Measurements from ENCODE around the gene EEF2KMT. TPM values are rescaled to one million over a fixed set of nuclear protein-coding genes. Genes with fewer than 3 reads are reported as not detected.

Gene EEF2KMT
- total RNA-seq, 2 experiments from 2014 or later, result 11.5 to 18.5 TPM

- Histone ChIP-seq H3K27ac (ENCODE audit: low read depth, low read length, poor library complexity, severe bottlenecking) (no peak overlapping the region), H3K79me2 (ENCODE audit: insufficient read depth, low read depth, low read length) (peaks cover 13% of the 10 kb centered on the region; the same call in 1 of the 2 replicates), H2AFZ (ENCODE audit: low read length) (peak overlapping the region; percentile 97), H3K36me3 (ENCODE audit: insufficient read depth, low read length) (peaks cover 20% of the 10 kb centered on the region), H4K20me1 (ENCODE audit: insufficient read depth, low read length) (no peaks in the 10 kb centered on the region), H3K9me2 (ENCODE audit: insufficient read depth, low read length) (no peaks in the 10 kb centered on the region), H3K9me3 (ENCODE audit: low read length) (no peaks in the 10 kb centered on the region), H3K4me2 (ENCODE audit: low read length) (peak overlapping the region; percentile 78; the same call in 1 of the 2 replicates), H3K4me1 (ENCODE audit: insufficient read depth, low read length, poor library complexity, severe bottlenecking) (peaks cover 19% of the 10 kb centered on the region), H3K4me3 (ENCODE audit: low read depth, low read length, poor library complexity, severe bottlenecking) (no peak overlapping the region)
- ChIA-PET POLR2A (interaction anchor here (1.7 kb wide), 1 partner anchor 36 kb away, joined by 4 read pairs; the partner anchor contains the start of gene NAGPA), CTCF (ENCODE audit: unreplicated experiment) (no interaction called here)
- intact Hi-C loops (cut with micrococcal nuclease; ENCODE audit: unreplicated experiment), result loop anchor here (2.0 kb wide), 1 partner anchor 26 kb away; the partner anchor contains the start of gene EEF2KMT
- DNase-seq (ENCODE audit: low spot score), result no peak
- no TSS peak for BruUV-seq (replicated peaks)
- no peak for TF ChIP-seq EZH2phosphoT487 (IDR thresholded peaks at IDR 0.05; ENCODE audit: borderline replicate concordance, low read depth, low read length)
- TF ChIP-seq, protein P1, sequence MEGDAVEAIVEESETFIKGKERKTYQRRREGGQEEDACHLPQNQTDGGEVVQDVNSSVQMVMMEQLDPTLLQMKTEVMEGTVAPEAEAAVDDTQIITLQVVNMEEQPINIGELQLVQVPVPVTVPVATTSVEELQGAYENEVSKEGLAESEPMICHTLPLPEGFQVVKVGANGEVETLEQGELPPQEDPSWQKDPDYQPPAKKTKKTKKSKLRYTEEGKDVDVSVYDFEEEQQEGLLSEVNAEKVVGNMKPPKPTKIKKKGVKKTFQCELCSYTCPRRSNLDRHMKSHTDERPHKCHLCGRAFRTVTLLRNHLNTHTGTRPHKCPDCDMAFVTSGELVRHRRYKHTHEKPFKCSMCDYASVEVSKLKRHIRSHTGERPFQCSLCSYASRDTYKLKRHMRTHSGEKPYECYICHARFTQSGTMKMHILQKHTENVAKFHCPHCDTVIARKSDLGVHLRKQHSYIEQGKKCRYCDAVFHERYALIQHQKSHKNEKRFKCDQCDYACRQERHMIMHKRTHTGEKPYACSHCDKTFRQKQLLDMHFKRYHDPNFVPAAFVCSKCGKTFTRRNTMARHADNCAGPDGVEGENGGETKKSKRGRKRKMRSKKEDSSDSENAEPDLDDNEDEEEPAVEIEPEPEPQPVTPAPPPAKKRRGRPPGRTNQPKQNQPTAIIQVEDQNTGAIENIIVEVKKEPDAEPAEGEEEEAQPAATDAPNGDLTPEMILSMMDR (conservative IDR thresholded peaks at IDR 0.05; ENCODE audit: low read length), result no peak
These were observed 27.0 kb downstream of the EEF2KMT start for GRCh38 chr16:5070431-5071186.

DNA sequence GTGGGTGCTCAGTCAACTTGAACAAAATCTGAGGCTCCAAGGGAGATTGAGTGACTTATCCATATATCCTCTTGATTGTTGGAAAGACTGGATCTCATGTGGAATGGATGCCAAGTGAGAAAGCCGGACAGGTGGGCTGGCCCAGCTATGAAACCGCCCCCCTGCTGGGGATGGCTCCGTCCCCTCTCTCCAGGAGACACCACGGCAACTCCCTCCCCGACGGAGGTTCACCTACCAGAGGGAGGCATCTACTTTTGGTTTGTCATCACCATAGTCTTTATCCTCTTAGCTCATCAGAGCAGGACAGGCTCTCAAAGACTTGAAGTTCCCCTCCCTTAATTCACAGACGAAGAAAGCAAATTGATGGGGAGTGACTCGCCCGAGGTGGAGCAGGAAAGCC is 27.7 kb downstream of the EEF2KMT start:
- CTCF ChIA-PET (ENCODE audit: unreplicated experiment), result no interaction called here

More for the DNA sequence above, 27.7 kb downstream of the EEF2KMT start:
- Histone ChIP-seq H3K27ac (ENCODE audit: low read depth, low read length, poor library complexity, severe bottlenecking) (no peak overlapping the region), H3K4me3 (ENCODE audit: low read depth, low read length, poor library complexity, severe bottlenecking) (no peak overlapping the region), H4K20me1 (ENCODE audit: insufficient read depth, low read length) (no peaks in the 10 kb centered on the region), H3K4me1 (ENCODE audit: insufficient read depth, low read length, poor library complexity, severe bottlenecking) (peaks cover 19% of the 10 kb centered on the region), H3K9me2 (ENCODE audit: insufficient read depth, low read length) (no peaks in the 10 kb centered on the region), H3K9me3 (ENCODE audit: low read length) (no peaks in the 10 kb centered on the region), H3K36me3 (ENCODE audit: insufficient read depth, low read length) (peaks cover 13% of the 10 kb centered on the region), H3K79me2 (ENCODE audit: insufficient read depth, low read depth, low read length) (peaks cover 13% of the 10 kb centered on the region; the same call in 1 of the 2 replicates), H2AFZ (ENCODE audit: low read length) (no peak overlapping the region), H3K4me2 (ENCODE audit: low read length) (no peak overlapping the region)
- BruUV-seq (replicated peaks), result no TSS peak
- intact Hi-C loops (cut with micrococcal nuclease; ENCODE audit: unreplicated experiment), result loop anchor here (2.0 kb wide), 1 partner anchor 27 kb away; the partner anchor contains the start of gene EEF2KMT
- POLR2A ChIA-PET, result no interaction called here
- DNase-seq (ENCODE audit: low spot score), result no peak
- TF ChIP-seq, protein P1 (conservative IDR thresholded peaks at IDR 0.05; ENCODE audit: low read length), result no peak
- no peak for TF ChIP-seq EZH2phosphoT487 (IDR thresholded peaks at IDR 0.05; ENCODE audit: borderline replicate concordance, low read depth, low read length)
